ENCODE measurements around the gene TNP2.
"Not testable (repeated sequence)": the region's sequence is repeated elsewhere in the genome, so short reads cannot be mapped to it uniquely, and the experiment has no call there.

The TNP2 gene

DNA sequence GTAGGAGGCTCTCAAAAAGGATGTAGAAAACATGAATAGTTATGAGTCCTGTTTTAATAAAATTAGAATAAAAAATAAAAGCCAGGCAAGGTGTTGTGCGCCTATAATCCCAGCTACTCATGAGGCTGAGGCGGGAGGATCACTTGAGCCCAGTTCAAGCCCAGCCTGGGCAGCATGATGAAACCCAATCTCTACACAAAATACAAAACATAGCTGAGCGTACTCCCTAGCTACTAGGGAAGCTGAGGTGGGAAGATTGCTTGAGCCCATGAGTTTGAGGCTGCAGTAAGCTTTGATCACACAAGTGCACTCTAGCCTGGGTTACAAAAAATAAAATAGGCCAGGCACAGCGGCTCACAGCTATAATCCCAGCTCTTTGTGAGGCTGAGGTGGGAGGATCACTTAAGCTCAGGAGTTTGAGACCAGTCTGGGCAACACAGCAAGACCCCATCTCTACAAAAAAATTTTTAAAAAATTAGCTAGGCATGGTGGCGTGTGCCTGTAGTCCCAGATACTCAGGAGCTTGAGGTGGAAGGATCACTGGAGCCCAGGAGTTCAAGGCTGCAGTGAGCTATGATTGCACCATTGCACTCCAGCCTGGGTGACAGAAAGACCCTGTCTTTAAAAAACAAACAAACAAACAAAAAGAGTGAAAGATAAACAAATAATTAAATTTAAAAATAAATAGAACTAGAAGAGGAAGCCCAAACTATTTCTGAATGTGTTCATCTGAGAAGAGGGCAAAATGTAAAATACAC, 29.2 kb upstream of the TNP2 start:
- WGBS = 93% methylated on average over 5 of the region's 5 CpGs
- Histone ChIP-seq H3K27ac (ENCODE audit: low read depth, low read length) (no peak overlapping the region), H3K9me3 (ENCODE audit: insufficient read depth, low read depth, low read length) (no peaks in the 10 kb centered on the region), H3K4me3 (ENCODE audit: low read length) (no peak overlapping the region), H3K4me1 (ENCODE audit: insufficient read depth, low read length) (peaks cover 17% of the 10 kb centered on the region), H3K27me3 (ENCODE audit: insufficient read depth, low read length) (no peaks in the 10 kb centered on the region), H3K9ac (ENCODE audit: low read depth, low read length) (no peak overlapping the region), H3K36me3 (ENCODE audit: insufficient read depth, low read length) (no peaks in the 10 kb centered on the region)

DNA sequence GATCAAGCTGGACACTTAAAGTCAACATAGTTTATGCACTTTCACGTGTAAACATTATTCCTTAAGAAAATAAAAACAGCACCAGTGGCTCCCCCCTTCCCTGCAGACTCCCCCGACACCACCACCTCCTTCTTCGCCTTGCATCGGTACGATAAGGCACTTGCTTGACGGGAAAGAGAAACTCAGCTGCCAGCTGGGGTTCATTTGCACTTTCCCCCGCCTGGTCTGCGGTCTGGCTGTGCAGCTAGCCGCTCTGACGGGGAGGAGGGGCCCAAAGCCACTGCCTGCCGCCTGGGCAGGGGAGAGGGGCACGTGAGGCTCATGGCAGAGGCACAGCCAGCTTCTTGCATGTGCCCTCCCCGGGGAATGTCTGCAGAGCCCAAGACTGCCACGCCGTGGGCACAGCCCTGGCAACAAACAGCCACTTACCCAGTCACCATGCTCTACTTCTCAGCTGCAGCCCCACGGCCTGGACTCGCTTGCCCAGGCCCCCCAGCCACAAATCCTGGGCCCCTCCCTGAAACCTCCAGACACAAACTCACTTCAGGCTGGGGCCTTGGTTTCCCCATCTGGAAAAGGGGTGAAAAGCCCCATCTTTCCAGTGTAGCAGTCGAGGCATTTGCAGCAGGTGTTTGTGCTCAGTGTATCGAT, 28.5 kb upstream of the TNP2 start:
- H3K9ac ChIP-seq (ENCODE audit: low read depth, low read length) = 0 out of 2 replicates have a peak overlapping the region, but pooled peaks have one; percentile 1
- H3K36me3 ChIP-seq (ENCODE audit: insufficient read depth, low read length) = no peaks in the 10 kb centered on the region
- H3K27me3 ChIP-seq (ENCODE audit: insufficient read depth, low read length) = no peaks in the 10 kb centered on the region
- no peak overlapping the region for H3K4me3 ChIP-seq (ENCODE audit: low read length)
- no peak overlapping the region for H3K27ac ChIP-seq (ENCODE audit: low read depth, low read length)
- H3K9me3 ChIP-seq (ENCODE audit: insufficient read depth, low read depth, low read length) = no peaks in the 10 kb centered on the region
- 29% methylated on average over 19 of the region's 19 CpGs for WGBS
- peaks cover 17% of the 10 kb centered on the region for H3K4me1 ChIP-seq (ENCODE audit: insufficient read depth, low read length)

DNA sequence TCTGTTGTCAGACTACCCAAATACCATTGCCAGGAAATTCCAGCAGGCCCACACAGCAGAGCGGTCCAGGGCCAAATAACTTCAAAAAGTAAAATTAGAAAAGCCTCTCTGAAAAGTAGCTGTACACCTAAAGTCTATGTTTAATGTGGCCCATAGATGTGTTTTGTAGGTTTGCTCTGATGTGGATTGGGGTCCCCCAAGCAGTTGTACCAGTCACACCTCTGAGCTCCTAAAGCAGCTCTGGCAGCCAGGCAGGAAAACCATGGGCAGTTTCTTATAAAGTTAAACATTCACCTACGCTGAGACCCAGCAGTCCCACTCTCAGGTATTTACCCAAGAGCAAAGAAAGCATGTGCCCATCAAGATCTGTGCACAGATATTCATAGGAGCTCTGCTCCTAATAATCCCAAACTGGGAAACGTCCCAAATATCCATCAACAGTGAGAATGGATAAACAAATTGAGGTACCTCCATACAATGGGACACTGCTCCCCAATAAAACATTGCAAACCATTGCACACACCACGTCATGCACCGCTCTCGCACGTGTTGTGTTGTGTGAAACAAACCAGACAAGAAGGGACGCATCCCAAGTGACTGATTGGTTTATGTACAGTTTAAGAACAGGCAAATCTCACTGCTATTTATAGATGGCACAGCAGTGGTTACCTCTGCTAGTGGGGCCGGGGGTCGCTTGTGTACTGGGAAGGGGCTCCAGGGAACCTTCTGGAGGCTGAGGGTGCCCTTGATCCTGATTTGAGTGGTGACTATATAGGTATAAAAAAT, 27.8 kb upstream of the TNP2 start:
- no peak overlapping the region for H3K9ac ChIP-seq (ENCODE audit: low read depth, low read length)
- no peaks in the 10 kb centered on the region for H3K27me3 ChIP-seq (ENCODE audit: insufficient read depth, low read length)
- H3K4me3 ChIP-seq (ENCODE audit: low read length) = no peak overlapping the region
- 79% methylated on average over 9 of the region's 10 CpGs for WGBS
- no peaks in the 10 kb centered on the region for H3K9me3 ChIP-seq (ENCODE audit: insufficient read depth, low read depth, low read length)
- H3K36me3 ChIP-seq (ENCODE audit: insufficient read depth, low read length) = no peaks in the 10 kb centered on the region
- H3K4me1 ChIP-seq (ENCODE audit: insufficient read depth, low read length) = peaks cover 17% of the 10 kb centered on the region
- no peak overlapping the region for H3K27ac ChIP-seq (ENCODE audit: low read depth, low read length)

- H3K9ac ChIP-seq (ENCODE audit: low read depth, low read length) = no peak overlapping the region
- no peaks in the 10 kb centered on the region for H3K27me3 ChIP-seq (ENCODE audit: insufficient read depth, low read length)
- H3K27ac ChIP-seq (ENCODE audit: low read depth, low read length) = no peak overlapping the region
- peaks cover 21% of the 10 kb centered on the region for H3K4me1 ChIP-seq (ENCODE audit: insufficient read depth, low read length)
- no peaks in the 10 kb centered on the region for H3K9me3 ChIP-seq (ENCODE audit: insufficient read depth, low read depth, low read length)
- 93% methylated on average over 3 of the region's 3 CpGs for WGBS
- no peak overlapping the region for H3K4me3 ChIP-seq (ENCODE audit: low read length)
- H3K36me3 ChIP-seq (ENCODE audit: insufficient read depth, low read length) = no peaks in the 10 kb centered on the region
Measured at GRCh38 chr16:11296351-11296705, 27.2 kb upstream of the TNP2 start.

DNA sequence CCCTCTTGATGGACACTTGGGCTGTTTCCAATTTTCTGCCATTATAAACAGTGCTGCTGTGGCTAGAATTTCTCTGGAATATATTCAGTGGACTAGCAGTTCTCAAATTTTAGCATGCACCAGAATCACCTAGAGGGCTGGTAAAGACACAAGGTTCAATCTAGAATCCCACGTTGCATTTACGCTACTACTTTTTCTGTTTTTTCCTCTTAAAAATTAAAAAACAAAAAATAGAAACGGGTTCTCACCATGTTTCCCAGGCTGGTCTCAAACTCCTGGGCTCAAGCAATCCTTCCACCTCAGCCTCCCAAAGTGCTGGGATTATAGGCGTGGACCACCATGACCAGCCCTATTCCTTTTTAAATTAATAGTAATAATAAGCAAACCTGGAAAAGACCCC, 26.5 kb upstream of the TNP2 start:
- Histone ChIP-seq H3K27me3 (ENCODE audit: insufficient read depth, low read length) (no peaks in the 10 kb centered on the region), H3K9ac (ENCODE audit: low read depth, low read length) (no peak overlapping the region), H3K9me3 (ENCODE audit: insufficient read depth, low read depth, low read length) (no peaks in the 10 kb centered on the region), H3K36me3 (ENCODE audit: insufficient read depth, low read length) (no peaks in the 10 kb centered on the region), H3K4me1 (ENCODE audit: insufficient read depth, low read length) (peaks cover 21% of the 10 kb centered on the region), H3K4me3 (ENCODE audit: low read length) (no peak overlapping the region), H3K27ac (ENCODE audit: low read depth, low read length) (no peak overlapping the region)
- 88% methylated on average over 4 of the region's 4 CpGs for WGBS

DNA sequence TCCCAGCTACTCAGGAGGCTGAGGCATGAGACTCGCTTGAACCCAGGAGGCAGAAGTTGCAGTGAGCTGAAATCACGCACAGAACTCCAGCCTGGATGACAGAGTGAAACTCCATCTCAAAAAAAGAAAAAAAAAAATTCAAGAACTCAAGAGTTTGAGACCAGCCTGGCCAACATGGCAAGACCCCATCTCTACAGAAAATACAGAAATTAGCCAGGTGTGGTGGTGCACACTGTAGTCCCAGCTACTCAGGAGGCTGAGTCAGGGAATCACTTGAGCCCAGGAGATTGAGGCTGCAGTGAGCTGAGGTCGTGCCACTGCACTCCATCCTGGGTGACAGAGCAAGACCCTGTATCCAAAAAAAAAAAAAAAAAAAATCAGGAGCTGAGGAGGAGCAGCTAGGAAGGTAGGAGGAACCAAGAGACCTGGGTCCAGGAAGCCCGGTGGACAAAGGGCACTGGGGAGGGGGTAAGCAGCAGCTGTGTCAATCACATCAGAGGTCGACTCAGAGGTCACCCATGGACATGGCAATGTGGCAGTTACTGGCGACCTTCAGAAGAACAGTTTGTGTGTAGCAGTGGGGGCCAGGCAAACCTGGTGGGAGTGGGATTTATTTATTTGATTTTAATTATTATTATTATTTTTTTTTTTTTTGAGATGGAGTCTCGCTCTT, 23.1 kb upstream of the TNP2 start:
- Histone ChIP-seq H3K4me1 (ENCODE audit: insufficient read depth, low read length) (peaks cover 14% of the 10 kb centered on the region), H3K36me3 (ENCODE audit: insufficient read depth, low read length) (no peaks in the 10 kb centered on the region), H3K27ac (ENCODE audit: low read depth, low read length) (no peak overlapping the region), H3K9ac (ENCODE audit: low read depth, low read length) (no peak overlapping the region), H3K4me3 (ENCODE audit: low read length) (no peak overlapping the region), H3K27me3 (ENCODE audit: insufficient read depth, low read length) (no peaks in the 10 kb centered on the region), H3K9me3 (ENCODE audit: insufficient read depth, low read depth, low read length) (no peaks in the 10 kb centered on the region)
- WGBS = 91% methylated on average over 7 of the region's 7 CpGs

DNA sequence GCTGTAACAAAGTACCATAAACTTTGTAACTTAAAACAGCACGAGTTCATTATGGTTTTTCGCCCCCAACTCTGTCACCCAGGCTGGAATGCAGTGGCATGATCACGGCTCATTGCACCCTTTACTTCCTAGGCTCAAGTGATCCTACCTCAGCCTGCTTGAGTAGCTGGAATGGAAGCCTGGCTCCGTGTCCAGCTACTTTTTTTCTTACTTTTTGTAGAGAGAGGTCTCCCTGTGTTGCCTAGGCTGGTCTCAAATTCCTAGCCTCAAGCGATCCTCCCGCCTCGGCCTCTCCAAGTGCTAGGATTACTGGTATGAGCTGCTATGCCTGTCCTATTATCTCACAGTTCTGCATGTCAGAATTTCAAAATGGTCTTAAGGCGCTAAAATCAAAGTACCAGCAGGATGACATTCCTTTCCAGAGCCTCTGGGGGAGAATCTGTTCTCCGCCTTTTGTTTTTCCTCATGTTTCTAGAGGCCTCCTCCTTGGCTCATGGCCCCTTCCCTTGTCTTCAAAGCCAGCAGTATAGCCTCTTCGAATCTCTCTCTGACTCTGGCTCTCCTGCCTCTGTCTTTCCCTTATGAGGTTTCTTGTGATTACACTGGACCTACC, 22.1 kb upstream of the TNP2 start:
- Histone ChIP-seq H3K27ac (ENCODE audit: low read depth, low read length) (no peak overlapping the region; the same call in 1 of the 2 replicates), H3K4me3 (ENCODE audit: low read length) (no peak overlapping the region), H3K9ac (ENCODE audit: low read depth, low read length) (no peak overlapping the region), H3K4me1 (ENCODE audit: insufficient read depth, low read length) (peaks cover 4% of the 10 kb centered on the region; the same call in 1 of the 2 replicates), H3K27me3 (ENCODE audit: insufficient read depth, low read length) (no peaks in the 10 kb centered on the region), H3K36me3 (ENCODE audit: insufficient read depth, low read length) (no peaks in the 10 kb centered on the region), H3K9me3 (ENCODE audit: insufficient read depth, low read depth, low read length) (no peaks in the 10 kb centered on the region)
- WGBS = 58% methylated on average over 10 of the region's 10 CpGs

- peaks cover 4% of the 10 kb centered on the region; the same call in 1 of the 2 replicates for H3K4me1 ChIP-seq (ENCODE audit: insufficient read depth, low read length)
- WGBS = 91% methylated on average over 8 of the region's 8 CpGs
- H3K9me3 ChIP-seq (ENCODE audit: insufficient read depth, low read depth, low read length) = no peaks in the 10 kb centered on the region
Measured at GRCh38 chr16:11290102-11290893, 21.2 kb upstream of the TNP2 start.

DNA sequence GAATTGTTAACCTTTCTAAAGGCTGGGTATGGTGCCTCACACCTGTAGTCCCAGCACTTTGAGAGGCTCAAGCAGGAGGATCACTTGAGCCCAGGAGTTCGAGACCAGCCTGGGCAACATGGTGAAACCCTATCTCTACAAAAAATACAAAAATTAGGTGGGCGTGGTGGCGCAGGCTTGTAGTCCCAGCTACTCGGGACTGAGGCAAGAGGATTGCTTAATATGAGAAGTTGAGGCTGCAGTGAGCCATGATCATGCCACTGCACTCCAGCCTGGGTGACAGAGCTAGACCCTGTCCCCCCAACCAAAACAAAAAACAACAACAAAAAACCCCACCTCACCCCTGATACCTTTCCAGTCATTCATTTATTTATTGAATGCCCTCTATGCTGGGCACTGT, 20.6 kb upstream of the TNP2 start:
- H3K27me3 ChIP-seq (ENCODE audit: insufficient read depth, low read length); H3K4me3 ChIP-seq (ENCODE audit: low read length); H3K4me1 ChIP-seq (ENCODE audit: insufficient read depth, low read length); H3K9me3 ChIP-seq (ENCODE audit: insufficient read depth, low read depth, low read length); H3K9ac ChIP-seq (ENCODE audit: low read depth, low read length); H3K36me3 ChIP-seq (ENCODE audit: insufficient read depth, low read length); H3K27ac ChIP-seq (ENCODE audit: low read depth, low read length): not testable (repeated sequence)
- WGBS = 98% methylated on average over 4 of the region's 4 CpGs

More at GRCh38 chr16:11290102-11290893, 21.2 kb upstream of the TNP2 start:
- no peaks in the 10 kb centered on the region for H3K36me3 ChIP-seq (ENCODE audit: insufficient read depth, low read length)
- H3K9ac ChIP-seq (ENCODE audit: low read depth, low read length) = no peak overlapping the region
- no peaks in the 10 kb centered on the region for H3K27me3 ChIP-seq (ENCODE audit: insufficient read depth, low read length)
- H3K27ac ChIP-seq (ENCODE audit: low read depth, low read length) = no peak overlapping the region
- no peak overlapping the region for H3K4me3 ChIP-seq (ENCODE audit: low read length)

GRCh38 chr16:11289202-11289601, 20.1 kb upstream of the TNP2 start:
- no peak overlapping the region for H3K9ac ChIP-seq (ENCODE audit: low read depth, low read length)
- no peaks in the 10 kb centered on the region for H3K36me3 ChIP-seq (ENCODE audit: insufficient read depth, low read length)
- H3K9me3 ChIP-seq (ENCODE audit: insufficient read depth, low read depth, low read length) = no peaks in the 10 kb centered on the region
- no peak overlapping the region for H3K4me3 ChIP-seq (ENCODE audit: low read length)
- 90% methylated on average over 2 of the region's 2 CpGs for WGBS
- H3K27ac ChIP-seq (ENCODE audit: low read depth, low read length) = no peak overlapping the region
- H3K27me3 ChIP-seq (ENCODE audit: insufficient read depth, low read length) = no peaks in the 10 kb centered on the region
- H3K4me1 ChIP-seq (ENCODE audit: insufficient read depth, low read length) = peaks cover 4% of the 10 kb centered on the region; the same call in 1 of the 2 replicates

Data from HUES64 (cell line).